Gastrocnemius medialis (tissue), 4 donors: ENCODE data around the gene HADH. TPM values are rescaled to one million over a fixed set of nuclear protein-coding genes. Genes with fewer than 3 reads are reported as not detected.
A peak's percentile ranks its signal among the peaks of the same experiment; 100 is the strongest.

Experiments
- ATAC-seq, 2 donors: fragments of 150-250 bp; one replicate each; pipeline ENCODE4 v1.9.1; 2016
- DNase-seq, 2 donors: peaks; one replicate each; pipeline ENCODE4 v3.0.0-alpha.2; 2019
- H3K27ac ChIP-seq, 4 donors: fragments of 200-600 bp; sonication (generic); 1 replicate in 1 of 4; 2 replicates in 3 of 4; pipeline ENCODE4 v1.5.1; 2016 to 2018; ENCODE audit warnings: mild to moderate bottlenecking in 2 of 4, moderate library complexity in 1 of 4
- H3K27me3 ChIP-seq, 3 donors: fragments of 200-600 bp; sonication (generic) in 2 of 3; 1 replicate in 1 of 3; 2 replicates in 2 of 3; pipeline versions ENCODE4 v1.5.1 to v1.6.0; 2016 to 2019; ENCODE audit warnings: mild to moderate bottlenecking in 1 of 3, moderate library complexity in 1 of 3
- H3K36me3 ChIP-seq, 2 donors: fragments of 200-600 bp; sonication (generic) in 1 of 2; one replicate each; pipeline ENCODE4 v1.5.1; 2017 to 2018
- H3K4me1 ChIP-seq, 2 donors: fragments of 200-600 bp; sonication (generic) in 1 of 2; one replicate each; pipeline ENCODE4 v1.5.1; 2016 to 2017; ENCODE audit warnings: mild to moderate bottlenecking in 2 of 2
- H3K4me3 ChIP-seq, 4 donors: fragments of 200-600 bp; sonication (generic) in 3 of 4; 1 replicate in 1 of 4; 2 replicates in 3 of 4; pipeline ENCODE4 v1.5.1; 2016 to 2019; ENCODE audit warnings: mild to moderate bottlenecking in 2 of 4
- H3K9me3 ChIP-seq, 3 donors: fragments of 200-600 bp; sonication (generic) in 2 of 3; 1 replicate in 1 of 3; 2 replicates in 2 of 3; pipeline ENCODE4 v1.5.1; 2016 to 2019
- POLR2A ChIP-seq, 2 donors: fragments of 450-650 bp; IDR thresholded peaks; one replicate each; pipeline ENCODE4 v1.6.1; 2017; ENCODE audit warnings: antibody characterized with exemption in 2 of 2, mild to moderate bottlenecking in 2 of 2, moderate library complexity in 2 of 2
- in situ Hi-C, 4 donors: fragments of 200-750 bp; cut with MboI; loops; one replicate each; pipeline versions ENCODE4 v1.15.0 to v1.8.0; 2017; ENCODE audit warnings: low sequenced_read_pairs in 4 of 4
- intact Hi-C: fragments of 100-400 bp; cut with DNase I; formaldehyde crosslinking; loops from one replicate; pipeline ENCODE4 v1.15.1; 2023; ENCODE audit warnings: low total_unique reads
- total RNA-seq, 4 donors: library from RNA; depleted of rRNA; stranded (reverse); fragments of >200 nt; gene quantifications; one replicate each; pipeline versions ENCODE4 v1.1.0 to v1.2.3, GENCODE V29; 2016
- TF ChIP-seq, protein P1 (sequence below), 5 experiments: fragments of 450-650 bp in 3 of 5; fragments of 200-600 bp in 2 of 5; sonication (generic) in 2 of 5; IDR thresholded peaks in 4 of 5; conservative IDR thresholded peaks in 1 of 5; 1 replicate in 4 of 5; 2 replicates in 1 of 5; pipeline ENCODE4 v1.5.1; 2016 to 2019; ENCODE audit warnings: antibody characterized with exemption in 5 of 5, mild to moderate bottlenecking in 3 of 5, moderate library complexity in 3 of 5

The HADH gene
- total RNA-seq, 4 donors from 2014 or later = 78.0 to 137 (median 105) TPM

DNA sequence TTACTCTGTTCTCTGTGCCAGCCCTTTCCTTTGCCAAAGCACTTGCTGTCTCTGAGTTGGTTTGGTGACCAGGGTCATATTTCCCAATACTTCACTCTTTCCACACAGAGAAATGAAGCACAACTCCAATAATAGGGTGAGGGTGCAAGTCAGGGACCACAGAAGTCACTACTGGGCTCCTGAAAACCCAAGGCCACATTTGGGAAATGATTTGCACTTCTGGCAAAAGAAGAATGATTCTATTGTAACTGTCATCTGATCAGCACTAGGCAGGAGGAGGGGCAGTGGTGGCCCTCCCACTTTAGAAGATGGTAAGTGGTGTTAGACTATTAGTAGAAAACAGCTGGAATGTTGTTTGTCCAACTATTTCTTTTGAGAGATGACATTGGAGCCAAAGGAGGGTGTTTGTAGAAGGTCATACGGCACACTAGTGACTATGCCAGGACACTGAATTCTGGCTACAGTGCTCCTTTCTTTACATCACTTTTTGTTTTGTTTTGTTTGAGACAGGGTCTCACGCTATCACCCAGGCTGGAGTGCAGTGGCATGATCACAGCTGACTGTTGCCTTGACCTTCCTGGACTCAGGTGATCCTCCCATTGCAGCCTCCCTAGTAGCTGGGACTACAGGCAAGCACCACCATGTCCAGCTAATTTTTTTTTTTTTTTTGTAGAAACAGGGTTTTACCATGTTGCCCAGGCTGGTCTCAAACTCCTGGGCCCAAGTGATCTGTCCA is 10.8 kb upstream of the HADH start:
- TF ChIP-seq, protein P1, sequence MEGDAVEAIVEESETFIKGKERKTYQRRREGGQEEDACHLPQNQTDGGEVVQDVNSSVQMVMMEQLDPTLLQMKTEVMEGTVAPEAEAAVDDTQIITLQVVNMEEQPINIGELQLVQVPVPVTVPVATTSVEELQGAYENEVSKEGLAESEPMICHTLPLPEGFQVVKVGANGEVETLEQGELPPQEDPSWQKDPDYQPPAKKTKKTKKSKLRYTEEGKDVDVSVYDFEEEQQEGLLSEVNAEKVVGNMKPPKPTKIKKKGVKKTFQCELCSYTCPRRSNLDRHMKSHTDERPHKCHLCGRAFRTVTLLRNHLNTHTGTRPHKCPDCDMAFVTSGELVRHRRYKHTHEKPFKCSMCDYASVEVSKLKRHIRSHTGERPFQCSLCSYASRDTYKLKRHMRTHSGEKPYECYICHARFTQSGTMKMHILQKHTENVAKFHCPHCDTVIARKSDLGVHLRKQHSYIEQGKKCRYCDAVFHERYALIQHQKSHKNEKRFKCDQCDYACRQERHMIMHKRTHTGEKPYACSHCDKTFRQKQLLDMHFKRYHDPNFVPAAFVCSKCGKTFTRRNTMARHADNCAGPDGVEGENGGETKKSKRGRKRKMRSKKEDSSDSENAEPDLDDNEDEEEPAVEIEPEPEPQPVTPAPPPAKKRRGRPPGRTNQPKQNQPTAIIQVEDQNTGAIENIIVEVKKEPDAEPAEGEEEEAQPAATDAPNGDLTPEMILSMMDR (IDR thresholded peaks at IDR 0.05 in 4 of 5, conservative IDR thresholded peaks at IDR 0.05 in 1 of 5) = no peak
- TF ChIP-seq POLR2A (IDR thresholded peaks at IDR 0.05) = no peak
- Histone ChIP-seq H3K9me3 (no peaks in the 10 kb centered on the region), H3K27ac (peak overlapping the region in 3 of 4 donors; percentile 37 to 42 (median 40)), H3K4me3 (no peak overlapping the region), H3K36me3 (no peaks in the 10 kb centered on the region), H3K27me3 (no peaks in the 10 kb centered on the region), H3K4me1 (peaks cover 5 to 11% of the 10 kb centered on the region in 2 donors)
- intact Hi-C loops = no loop called here
- ATAC-seq (peak; percentile 54 to 84), DNase-seq (no peak)
- in situ Hi-C loops = no loop called here

DNA sequence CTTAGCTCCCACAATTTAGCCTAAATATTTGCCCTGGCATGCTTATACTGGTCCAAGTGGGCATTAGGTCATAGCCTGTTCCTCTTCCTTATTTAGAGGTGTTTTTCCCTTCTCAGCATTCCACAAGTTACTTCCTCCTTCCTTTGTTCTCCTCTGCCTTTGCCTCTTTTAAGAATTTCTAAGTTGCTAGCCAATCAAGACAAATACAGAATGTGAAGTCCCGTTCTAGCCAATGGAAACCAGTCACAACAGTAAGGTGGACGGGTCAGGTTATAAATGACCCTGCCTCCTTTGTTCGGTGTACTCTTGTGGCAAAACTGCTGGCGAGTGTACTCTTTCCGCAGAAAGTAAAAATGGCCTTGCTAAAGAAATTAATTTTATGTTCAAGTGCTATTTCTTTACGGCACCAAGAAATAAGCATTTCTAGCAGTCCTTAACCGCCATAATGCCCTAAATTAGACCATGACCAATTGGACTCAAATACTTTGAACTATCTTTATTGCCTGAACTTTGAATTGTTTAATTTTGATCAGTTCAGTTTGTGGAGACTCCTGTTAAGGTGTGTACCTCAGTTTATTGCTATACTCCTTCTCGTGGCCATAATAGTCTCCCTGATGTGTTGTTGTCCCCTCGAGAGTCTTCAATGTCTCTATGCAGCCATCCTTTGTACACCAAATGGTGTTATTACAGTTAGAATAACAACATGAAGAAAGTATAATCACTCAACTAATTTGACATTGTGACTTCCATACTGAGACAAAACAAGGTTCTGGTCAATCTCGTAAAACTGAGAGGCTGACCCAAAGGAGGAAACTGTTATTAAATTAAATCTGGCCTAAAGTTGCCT is 1.6 kb upstream of the HADH start:
- DNase-seq = no peak
- Histone ChIP-seq H3K27ac (peak overlapping the region; percentile 92 to 99 (median 96)), H3K27me3 (no peaks in the 10 kb centered on the region), H3K36me3 (no peaks in the 10 kb centered on the region), H3K4me1 (peaks cover 22 to 31% of the 10 kb centered on the region in 2 donors), H3K4me3 (peak overlapping the region; percentile 76 to 91 (median 90)), H3K9me3 (no peaks in the 10 kb centered on the region)
- in situ Hi-C loops = loop anchor here in 2 of 4 donors (10.0 kb wide), 1 partner anchor 53 kb away; the partner anchor contains the start of gene CYP2U1 (in 2 of the 2)
- intact Hi-C loops = loop anchor here (5.0 kb wide), 3 partner anchors 166 to 1924 kb away; partner anchors contain the start of genes EGF, PAPSS1 and SGMS2
- no peak for ATAC-seq
- no peak for TF ChIP-seq POLR2A (IDR thresholded peaks at IDR 0.05)
- TF ChIP-seq, protein P1 (IDR thresholded peaks at IDR 0.05 in 4 of 5, conservative IDR thresholded peaks at IDR 0.05 in 1 of 5) = no peak

DNA sequence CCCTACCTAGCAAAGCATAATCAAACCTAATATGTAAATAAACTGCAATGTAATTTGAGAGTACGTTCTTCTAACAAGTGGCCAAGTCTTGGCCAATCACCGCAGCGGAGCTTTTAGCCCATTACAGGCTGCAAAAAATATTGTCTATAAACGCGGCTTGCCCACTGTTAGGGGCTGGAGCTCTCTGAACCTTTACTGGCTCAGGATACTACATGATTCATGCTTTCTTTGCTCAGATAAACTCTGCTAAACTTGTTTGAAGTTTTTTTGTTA is 990 bp upstream of the HADH start:
- TF ChIP-seq POLR2A (IDR thresholded peaks at IDR 0.05) = no peak
- TF ChIP-seq, protein P1 (IDR thresholded peaks at IDR 0.05 in 4 of 5, conservative IDR thresholded peaks at IDR 0.05 in 1 of 5) = no peak
- DNase-seq (no peak), ATAC-seq (no peak)
- intact Hi-C loops = loop anchor here (1.0 to 5.0 kb wide), 4 partner anchors 57 to 1924 kb away; partner anchors contain the start of genes CYP2U1, EGF, PAPSS1 and SGMS2
- H3K36me3 ChIP-seq = no peaks in the 10 kb centered on the region
- peak overlapping the region; percentile 76 to 91 (median 90) for H3K4me3 ChIP-seq
- H3K4me1 ChIP-seq = peaks cover 28 to 37% of the 10 kb centered on the region in 2 donors
- no peaks in the 10 kb centered on the region for H3K9me3 ChIP-seq
- H3K27ac ChIP-seq = peak overlapping the region; percentile 92 to 99 (median 96)
- in situ Hi-C loops = loop anchor here in 2 of 4 donors (10.0 kb wide), 1 partner anchor 54 kb away; the partner anchor contains the start of gene CYP2U1 (in 2 of the 2)
- H3K27me3 ChIP-seq = no peaks in the 10 kb centered on the region

DNA sequence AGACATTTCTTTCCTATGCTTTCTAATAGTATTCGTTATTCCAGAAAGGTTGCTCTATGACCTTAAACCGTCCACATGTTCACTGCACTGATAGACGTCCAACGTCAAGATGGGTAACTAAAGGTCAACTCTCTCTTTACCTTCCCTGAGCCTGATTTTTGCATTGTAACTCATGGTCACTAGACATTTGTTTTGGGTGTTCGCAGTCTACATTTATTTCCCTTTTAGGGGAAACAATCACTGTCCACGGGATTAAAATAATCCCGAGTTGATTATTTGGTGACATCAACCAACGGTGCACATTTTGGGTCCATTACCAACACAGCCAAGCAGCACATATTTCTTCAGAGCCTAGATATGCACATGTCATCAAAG is 540 bp upstream of the HADH start:
- Histone ChIP-seq H3K36me3 (no peaks in the 10 kb centered on the region), H3K4me1 (peaks cover 32 to 41% of the 10 kb centered on the region in 2 donors), H3K27ac (peak overlapping the region; percentile 92 to 99 (median 96)), H3K9me3 (no peaks in the 10 kb centered on the region), H3K4me3 (peak overlapping the region; percentile 76 to 91 (median 90)), H3K27me3 (no peaks in the 10 kb centered on the region)
- in situ Hi-C loops (loop anchor here in 2 of 4 donors (10.0 kb wide), 1 partner anchor 54 kb away; the partner anchor contains the start of gene CYP2U1 (in 2 of the 2)), intact Hi-C loops (loop anchor here (1.0 to 5.0 kb wide), 4 partner anchors 58 to 1923 kb away; partner anchors contain the start of genes CYP2U1, EGF, PAPSS1 and SGMS2)
- DNase-seq (no peak), ATAC-seq (peak; percentile 55 to 61)
- TF ChIP-seq POLR2A (IDR thresholded peaks at IDR 0.05) = no peak
- TF ChIP-seq, protein P1 (IDR thresholded peaks at IDR 0.05 in 4 of 5, conservative IDR thresholded peaks at IDR 0.05 in 1 of 5) = no peak
